Suprapubic skin (tissue), 4 donors: ENCODE measurements around the gene GGCT.

ENCODE experiments used
- CTCF ChIP-seq, 2 donors: fragments of 200-600 bp in 1 of 2; fragments of 450-650 bp in 1 of 2; sonication (generic) in 1 of 2; IDR thresholded peaks; one replicate each; pipeline ENCODE4 v1.5.1; 2016 to 2019; ENCODE audit warnings: antibody characterized with exemption in 2 of 2, mild to moderate bottlenecking in 1 of 2, moderate library complexity in 1 of 2
- EP300 ChIP-seq: sonication (generic); formaldehyde crosslinking; IDR thresholded peaks from one replicate; pipeline ENCODE4 v1.6.1; 2017; ENCODE audit warnings: antibody characterized with exemption
- POLR2A ChIP-seq, 2 donors: fragments of 450-650 bp; IDR thresholded peaks; one replicate each; pipeline ENCODE4 v1.6.1; 2017; ENCODE audit warnings: antibody characterized with exemption in 2 of 2, mild to moderate bottlenecking in 2 of 2, moderate library complexity in 2 of 2
- POLR2AphosphoS5 ChIP-seq, 3 donors: sonication (generic); formaldehyde crosslinking; IDR thresholded peaks; one replicate each; pipeline ENCODE4 v1.6.1; 2017; ENCODE audit warnings: antibody characterized with exemption in 3 of 3

GRCh38 chr7:30487371-30487770 lies 17.3 kb downstream of the GGCT start:
- no peak for TF ChIP-seq POLR2A (IDR thresholded peaks at IDR 0.05)
- no peak for TF ChIP-seq CTCF (IDR thresholded peaks at IDR 0.05)
- no peak for TF ChIP-seq EP300
- TF ChIP-seq POLR2AphosphoS5 (IDR thresholded peaks at IDR 0.05): no peak
